Measurements from ENCODE around the gene OPCML.

- no peak for TF ChIP-seq EZH2 (IDR thresholded peaks at IDR 0.05; ENCODE audit: low read length)
- TF ChIP-seq, protein P1, sequence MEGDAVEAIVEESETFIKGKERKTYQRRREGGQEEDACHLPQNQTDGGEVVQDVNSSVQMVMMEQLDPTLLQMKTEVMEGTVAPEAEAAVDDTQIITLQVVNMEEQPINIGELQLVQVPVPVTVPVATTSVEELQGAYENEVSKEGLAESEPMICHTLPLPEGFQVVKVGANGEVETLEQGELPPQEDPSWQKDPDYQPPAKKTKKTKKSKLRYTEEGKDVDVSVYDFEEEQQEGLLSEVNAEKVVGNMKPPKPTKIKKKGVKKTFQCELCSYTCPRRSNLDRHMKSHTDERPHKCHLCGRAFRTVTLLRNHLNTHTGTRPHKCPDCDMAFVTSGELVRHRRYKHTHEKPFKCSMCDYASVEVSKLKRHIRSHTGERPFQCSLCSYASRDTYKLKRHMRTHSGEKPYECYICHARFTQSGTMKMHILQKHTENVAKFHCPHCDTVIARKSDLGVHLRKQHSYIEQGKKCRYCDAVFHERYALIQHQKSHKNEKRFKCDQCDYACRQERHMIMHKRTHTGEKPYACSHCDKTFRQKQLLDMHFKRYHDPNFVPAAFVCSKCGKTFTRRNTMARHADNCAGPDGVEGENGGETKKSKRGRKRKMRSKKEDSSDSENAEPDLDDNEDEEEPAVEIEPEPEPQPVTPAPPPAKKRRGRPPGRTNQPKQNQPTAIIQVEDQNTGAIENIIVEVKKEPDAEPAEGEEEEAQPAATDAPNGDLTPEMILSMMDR (optimal IDR thresholded peaks at IDR 0.05 in 1 of 3, IDR thresholded peaks at IDR 0.05 in 1 of 3, conservative IDR thresholded peaks at IDR 0.05 in 1 of 3; ENCODE audit: extremely low read depth in 1 of 3, insufficient read depth in 2 of 3, low read length in 3 of 3), result no peak
These were observed 955.6 kb downstream of the OPCML start for GRCh38 chr11:132576706-132577105.

Data from keratinocyte (primary cell).